Measurements from ENCODE around the gene NIPA2.
"Not testable (repeated sequence)": the region's sequence is repeated elsewhere in the genome, so short reads cannot be mapped to it uniquely, and the experiment has no call there.

NIPA2 gene

DNA sequence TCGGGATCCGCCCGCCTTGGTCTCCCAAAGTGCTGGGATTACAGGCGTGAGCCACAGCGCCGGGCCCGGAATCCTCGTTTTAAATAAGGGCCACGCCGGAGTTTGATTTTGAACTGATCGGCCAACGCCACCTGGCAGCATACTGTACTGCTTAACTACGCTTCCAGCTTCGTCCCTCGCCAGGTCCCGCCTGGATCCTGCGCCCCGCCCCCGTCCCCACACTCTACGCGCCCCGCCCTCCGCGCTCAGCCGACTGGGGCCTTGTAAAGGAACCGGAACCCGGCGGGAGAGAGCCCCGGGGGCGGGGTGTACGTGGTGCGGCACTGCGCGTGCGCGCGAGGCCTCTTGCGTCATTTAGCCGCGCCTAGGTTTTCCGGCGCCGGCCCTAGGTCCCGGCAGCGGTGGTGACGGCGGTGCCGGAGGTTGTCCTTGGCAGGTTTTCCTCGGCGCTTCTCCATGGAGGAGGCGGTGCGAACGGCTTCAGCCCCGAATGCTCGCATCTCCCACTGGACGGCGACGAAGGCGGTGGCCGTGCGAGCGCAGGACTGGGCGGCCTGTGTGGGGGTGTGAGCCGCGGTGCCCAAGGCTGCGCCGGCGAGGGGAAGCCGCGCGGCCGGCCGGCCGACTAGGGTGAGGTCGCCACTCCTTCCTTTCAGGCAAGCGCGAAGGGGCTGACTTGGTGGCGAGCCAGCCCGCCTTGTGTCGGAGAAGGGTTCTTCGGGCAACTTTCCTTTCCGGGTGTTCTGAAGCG lies at the start of gene NIPA2:
Gene NIPA2 (plus strand): TSS at position 375 of the 751 bp plus-strand sequence. CDS start 13,066 bp downstream, outside the sequence.
- DNase-seq (ENCODE audit: low read depth in 1 of 2, low spot score in 1 of 2) = peak; percentile 99

DNA sequence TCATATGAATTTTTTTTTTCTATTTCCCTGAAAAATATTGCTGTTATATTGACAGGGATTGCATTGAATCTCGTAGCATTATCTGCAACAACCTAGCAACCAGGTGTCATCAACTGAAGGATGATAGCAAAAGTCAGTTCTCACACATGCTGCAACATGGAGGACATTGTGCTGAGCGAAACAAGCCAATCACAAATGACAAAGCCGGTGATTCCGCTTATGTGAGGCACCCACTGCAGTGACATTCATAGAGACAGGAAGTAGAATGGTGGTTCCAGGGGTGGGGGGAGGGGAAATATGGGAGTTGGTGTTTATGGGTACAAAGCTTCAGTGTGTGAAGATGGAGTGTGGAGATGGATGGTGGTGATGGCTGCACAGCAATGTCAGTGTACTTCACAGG lies 44.4 kb upstream of the NIPA2 start:
- no peak for DNase-seq (ENCODE audit: low read depth in 1 of 2, low spot score in 1 of 2)

DNA sequence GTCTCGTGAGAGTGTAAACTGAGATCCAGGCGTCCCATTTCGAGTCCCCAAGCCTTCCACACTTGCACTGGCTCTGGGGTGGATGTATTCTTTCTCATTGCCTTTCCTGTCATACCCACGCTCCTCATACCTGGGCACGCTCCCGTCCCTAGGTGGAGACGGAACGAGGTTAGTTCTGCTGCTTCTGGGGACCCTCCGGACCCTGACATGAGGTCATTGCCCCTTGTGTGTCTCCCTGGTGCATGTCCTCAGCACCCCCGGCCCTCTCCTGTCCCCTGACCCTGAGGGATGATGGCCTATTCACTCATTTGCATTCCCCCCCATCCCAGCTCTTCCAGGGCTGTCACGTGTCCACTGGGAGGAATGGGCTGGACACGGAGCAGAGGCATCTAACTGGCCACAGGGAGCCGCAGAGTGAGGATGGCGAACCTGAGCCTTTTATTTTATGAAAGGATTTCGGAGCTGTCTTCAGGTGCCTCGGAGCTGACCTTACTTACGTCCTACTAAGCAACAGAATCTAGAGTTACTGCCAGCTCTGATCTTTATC lies 43.8 kb upstream of the NIPA2 start:
- no peak for DNase-seq (ENCODE audit: low read depth in 1 of 2, low spot score in 1 of 2)

DNA sequence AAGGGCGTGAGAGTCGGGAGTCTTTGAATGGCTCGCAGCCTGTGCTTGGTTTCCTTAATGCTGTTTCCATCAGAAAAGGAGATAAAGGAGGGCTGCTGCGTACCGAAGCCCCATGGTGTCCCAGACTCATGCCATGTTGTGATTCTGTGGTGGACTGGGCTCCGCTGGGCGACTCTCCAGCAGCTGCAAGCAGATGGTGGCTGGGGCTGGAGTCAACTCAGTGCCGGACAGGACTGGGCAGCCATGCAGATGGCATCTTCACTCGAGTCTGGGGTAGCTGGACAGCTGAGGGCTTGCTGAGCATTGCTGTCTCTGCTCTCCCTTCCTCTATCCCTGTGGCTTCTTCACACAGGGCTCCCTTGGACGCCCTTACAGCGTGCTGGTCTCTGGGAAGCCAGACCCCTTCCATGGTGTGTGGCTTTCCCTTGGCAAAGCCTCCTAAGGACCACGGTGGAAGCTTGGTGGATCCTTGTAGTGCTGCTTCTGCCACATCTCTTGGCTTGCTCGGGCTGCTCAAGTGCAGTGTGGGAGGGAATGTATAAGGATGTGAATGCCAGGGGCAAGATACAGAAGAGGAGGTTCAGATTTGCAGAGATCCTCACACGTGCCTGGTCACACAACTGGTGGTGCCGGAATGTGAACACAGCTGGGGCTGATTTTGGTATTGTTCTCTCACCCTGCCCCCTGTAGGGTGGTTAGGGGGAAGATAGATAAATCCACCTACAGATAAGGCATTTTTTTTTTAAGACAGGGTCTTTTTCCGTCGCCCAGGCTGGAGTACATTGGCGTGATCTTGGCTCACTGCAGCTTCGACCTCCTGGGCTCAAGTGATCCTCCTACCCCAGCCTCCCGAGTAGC lies 43.0 kb upstream of the NIPA2 start:
- DNase-seq (ENCODE audit: low read depth in 1 of 2, low spot score in 1 of 2) = no peak

DNA sequence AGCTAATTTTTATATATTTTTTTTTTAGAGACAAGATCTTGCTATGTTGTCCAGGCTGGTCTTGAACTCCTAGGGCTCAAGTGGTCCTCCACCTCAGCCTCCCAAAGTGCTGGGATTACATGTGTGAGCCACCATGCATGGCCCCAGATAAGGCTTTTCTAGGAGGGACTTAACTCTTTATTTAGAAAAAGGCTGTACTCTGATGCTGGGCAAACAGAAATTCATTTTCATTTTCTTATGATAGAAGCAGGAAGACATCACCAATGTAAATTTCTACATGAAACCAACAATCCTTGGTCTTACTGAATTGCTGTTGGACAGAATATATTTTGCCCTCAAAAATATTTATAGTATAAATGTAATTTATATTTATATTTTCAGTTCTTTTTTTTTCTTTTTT lies 42.4 kb upstream of the NIPA2 start:
- DNase-seq (ENCODE audit: low read depth in 1 of 2, low spot score in 1 of 2) = no peak

DNA sequence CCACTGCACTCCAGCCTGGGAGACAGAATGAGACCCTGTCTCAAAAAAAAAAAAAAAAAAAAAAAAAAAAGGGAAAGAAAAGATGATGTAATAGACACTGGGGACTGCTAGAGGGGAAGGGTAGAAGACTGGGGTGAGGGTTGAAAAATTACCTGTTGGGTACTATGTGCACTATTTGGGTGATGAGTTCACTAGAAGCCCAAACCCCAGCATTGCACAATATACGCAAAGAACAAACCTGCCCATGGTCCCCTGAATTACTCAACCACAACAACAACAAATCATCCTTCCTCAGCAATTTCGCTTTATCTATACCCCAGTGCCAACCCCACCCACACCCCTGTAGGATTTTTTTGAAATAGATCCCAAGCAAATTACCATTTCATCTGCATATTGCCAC lies 38.6 kb upstream of the NIPA2 start:
- no peak for DNase-seq (ENCODE audit: low read depth in 1 of 2, low spot score in 1 of 2)

DNA sequence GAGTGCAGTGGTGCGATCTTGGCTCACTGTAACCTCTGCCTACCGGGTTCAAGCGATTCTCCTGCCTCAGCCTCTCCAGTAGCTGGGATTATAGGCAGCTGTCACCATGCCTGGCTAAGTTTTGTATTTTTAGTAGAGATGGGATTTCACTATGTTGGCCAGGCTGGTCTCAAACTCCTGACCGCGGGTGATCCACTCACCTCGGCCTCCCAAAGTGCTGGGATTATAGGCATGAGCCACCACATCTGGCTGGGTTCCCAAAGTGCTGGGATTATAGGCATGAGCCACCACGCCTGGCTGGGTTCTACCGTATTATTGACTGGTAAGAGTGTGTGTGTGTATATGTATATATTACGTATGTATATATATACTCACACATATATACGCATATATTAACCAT lies 35.5 kb upstream of the NIPA2 start:
- DNase-seq (ENCODE audit: low read depth in 1 of 2, low spot score in 1 of 2) = not testable (repeated sequence)

DNA sequence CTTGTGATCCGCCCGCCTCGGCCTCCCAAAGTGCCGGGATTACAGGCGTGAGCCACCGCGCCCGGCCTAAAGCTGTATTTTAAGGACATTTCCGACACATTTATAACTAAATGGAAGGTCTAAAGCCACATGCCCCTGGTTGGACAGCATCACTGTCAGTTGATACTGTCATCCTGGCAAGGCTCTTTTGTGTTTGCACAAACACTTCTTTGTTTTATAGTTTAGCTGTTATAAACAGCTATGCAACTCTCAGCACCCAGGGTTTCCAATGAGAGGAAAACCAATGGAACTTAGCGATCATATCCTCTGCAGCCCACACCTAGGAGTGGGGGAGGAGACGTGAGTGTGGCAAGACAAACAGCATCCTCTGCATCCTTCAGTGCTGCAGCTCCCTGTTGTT lies 32.3 kb upstream of the NIPA2 start:
- DNase-seq (ENCODE audit: low read depth in 1 of 2, low spot score in 1 of 2) = no peak

DNA sequence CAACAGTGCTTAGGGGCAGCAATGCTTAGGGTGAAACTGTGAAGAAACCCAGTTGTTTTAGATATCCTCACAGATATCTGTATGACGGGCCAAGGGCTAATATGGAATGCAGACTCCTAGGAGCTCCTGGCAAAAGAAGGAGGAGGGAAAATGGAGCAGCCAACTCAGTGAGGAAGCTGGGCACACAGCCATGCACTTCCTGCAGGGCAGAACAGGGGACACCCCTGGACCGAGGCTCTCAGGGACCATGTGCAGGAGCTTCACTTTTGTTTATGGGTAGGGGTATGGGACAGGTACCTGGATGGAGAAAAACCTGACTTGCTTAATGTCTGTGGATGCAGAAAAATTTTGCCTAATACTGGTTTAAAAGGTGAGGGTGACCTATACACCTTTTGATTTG lies 31.8 kb upstream of the NIPA2 start:
- no peak for DNase-seq (ENCODE audit: low read depth in 1 of 2, low spot score in 1 of 2)

DNA sequence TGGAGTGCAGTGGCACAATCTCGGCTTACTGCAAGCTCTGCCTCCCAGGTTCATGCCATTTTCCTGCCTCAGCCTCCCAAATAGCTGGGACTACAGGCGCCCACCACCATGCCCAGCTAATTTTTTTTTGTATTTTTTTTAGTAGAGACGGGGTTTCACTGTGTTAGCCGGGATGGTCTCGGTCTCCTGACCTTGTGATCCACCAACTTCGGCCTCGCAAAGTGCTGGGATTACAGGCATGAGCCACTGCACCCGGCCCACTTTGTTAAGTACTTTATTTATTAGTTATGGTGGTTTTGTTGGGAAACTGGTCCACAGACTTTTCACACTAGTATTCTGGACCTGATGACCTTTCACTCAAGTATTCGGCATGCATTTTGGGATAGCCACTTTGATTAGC lies 30.6 kb upstream of the NIPA2 start:
- not testable (repeated sequence) for DNase-seq (ENCODE audit: low read depth in 1 of 2, low spot score in 1 of 2)

DNA sequence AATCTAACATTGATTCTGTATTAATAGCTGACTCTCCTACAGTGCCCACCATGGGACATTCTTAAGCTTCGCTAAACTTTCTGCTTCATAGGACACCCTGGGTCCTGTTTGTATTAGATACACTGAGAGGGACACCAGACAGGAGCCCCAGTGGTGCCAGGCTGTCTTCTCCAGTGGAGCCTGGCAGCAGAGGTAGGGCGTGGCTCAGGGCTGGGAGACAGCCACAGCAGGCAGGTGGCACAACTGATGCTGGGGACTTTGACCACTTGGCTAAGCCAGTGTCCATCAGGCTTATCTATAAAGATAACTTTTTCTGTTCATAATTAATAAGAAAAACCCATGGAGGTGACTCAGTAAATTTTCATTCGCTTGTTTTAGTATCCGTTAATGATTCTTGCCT lies 30.2 kb upstream of the NIPA2 start:
- DNase-seq (ENCODE audit: low read depth in 1 of 2, low spot score in 1 of 2) = no peak

DNA sequence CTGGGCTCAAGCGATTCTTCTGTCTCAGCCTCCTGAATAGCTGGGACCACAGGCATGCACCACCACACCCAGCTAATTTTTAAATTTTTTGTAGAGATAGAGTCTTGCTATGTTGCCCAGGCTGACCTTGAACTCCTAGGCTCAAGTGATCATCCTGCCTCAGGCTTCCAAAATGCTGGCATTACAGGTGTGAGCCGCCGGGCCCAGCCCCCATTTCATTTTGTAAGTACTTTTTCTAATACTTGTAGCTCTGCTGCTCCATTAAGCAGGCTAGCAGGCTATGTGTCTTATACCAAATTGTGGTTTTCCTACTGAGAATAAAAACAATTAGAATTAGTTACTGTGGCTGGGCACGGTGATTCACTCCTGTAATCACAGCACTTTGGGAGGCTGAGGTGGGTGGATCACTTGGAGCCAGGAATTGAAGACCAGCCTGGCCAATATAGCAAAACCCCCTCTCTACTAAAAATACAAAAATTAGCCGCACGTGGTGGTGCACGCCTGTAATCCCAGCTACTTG lies 29.6 kb upstream of the NIPA2 start:
- no peak for DNase-seq (ENCODE audit: low read depth in 1 of 2, low spot score in 1 of 2)

DNA sequence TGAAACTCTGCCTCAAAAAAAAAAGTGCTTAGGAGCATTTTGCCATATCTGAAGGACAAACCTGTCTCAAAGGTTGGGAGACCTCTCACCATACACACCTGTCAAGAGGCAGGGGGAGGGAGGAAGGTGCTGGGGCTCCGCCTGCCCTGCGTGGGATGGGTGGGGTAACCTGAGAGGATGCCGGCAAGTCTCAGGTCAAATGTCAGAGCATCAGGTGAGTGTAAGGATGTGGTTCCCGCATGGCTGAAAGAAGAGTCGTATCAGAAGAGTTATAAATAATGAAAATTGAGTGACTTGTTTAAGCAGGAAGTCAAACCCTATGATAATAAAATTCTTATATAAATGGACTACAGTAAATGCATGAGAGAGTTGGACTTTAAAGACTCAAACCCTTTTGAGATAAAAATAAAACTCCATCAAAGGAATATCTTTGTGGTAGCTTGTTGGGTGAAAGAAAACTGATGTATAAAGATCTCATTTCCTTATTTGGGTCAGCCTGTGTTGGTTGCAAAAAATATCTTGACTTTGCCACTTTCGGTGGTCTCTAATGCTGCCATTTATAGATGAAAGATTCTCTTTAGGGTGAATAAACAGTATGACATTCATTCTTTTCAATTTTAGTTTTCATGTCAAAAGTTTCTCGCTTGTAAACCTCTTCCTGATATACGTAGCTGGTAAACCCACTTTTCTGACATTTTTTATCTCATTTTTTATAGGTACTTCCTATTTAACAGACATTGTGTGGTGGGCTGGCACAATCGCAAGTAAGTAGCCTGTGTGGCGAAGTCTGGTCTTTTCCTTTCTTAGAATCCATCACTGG lies 28.2 kb upstream of the NIPA2 start:
- no peak for DNase-seq (ENCODE audit: low read depth in 1 of 2, low spot score in 1 of 2)

DNA sequence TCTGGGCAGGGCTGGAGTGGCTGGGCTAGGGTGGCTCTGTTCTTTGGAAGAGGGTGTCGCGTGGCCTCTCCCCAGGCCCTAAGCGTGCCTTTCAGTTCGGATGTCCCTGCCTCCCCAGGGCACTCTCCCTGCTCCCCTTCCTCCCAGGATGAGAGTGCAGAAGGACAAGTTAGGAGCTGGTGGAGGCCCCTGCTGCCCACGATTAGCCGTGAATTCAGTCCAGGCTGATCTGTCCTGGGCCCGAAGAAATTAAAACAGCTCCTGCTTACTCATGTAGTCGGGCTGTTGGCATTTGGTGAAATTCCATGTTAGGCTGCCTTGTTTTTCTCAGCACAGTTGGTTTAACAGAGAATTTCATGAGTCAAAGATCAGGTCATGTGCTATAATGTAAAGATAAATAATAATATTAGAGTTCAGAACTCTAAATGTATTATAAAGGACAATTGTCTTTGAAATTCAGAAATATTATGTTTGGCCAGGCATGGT lies 27.6 kb upstream of the NIPA2 start:
- no peak for DNase-seq (ENCODE audit: low read depth in 1 of 2, low spot score in 1 of 2)

DNA sequence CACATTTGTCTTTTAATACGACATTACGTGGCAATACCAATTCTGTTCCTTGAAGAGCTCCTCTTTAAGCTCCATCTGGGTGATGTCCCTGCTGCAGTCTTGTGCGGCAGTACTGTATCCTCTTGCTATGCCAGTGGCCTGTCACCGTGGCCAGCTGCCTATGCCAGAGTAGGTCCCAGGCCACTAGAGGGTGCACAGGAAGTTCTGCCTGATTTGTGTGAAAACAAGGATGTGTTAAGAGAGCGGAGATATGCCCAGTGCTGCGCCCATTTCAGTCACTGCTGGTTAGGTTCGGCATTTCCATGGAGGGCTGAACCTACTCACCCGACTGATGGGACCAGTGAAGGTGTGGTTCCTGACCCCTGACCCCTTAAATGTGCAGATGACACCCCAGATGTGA lies 26.8 kb upstream of the NIPA2 start:
- no peak for DNase-seq (ENCODE audit: low read depth in 1 of 2, low spot score in 1 of 2)

DNA sequence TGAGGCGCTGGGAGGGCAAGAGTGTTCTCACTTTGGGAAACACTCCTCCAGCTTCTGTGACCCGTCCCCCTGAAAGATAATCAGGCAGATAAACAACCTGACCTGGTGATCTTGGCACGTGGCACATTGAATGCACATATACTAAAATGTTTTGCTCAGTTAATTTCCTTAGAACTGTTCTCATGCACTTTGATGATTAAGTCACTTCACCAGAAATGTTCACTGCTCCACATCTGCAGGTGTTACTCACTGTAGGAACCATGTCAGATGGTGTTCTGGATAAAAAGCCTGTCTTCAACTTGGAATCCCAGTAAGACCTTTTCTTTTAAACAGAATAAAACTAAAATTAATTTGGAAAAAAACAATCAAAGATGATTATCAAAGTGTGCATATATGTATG lies 24.6 kb upstream of the NIPA2 start:
- DNase-seq (ENCODE audit: low read depth in 1 of 2, low spot score in 1 of 2) = no peak

DNA sequence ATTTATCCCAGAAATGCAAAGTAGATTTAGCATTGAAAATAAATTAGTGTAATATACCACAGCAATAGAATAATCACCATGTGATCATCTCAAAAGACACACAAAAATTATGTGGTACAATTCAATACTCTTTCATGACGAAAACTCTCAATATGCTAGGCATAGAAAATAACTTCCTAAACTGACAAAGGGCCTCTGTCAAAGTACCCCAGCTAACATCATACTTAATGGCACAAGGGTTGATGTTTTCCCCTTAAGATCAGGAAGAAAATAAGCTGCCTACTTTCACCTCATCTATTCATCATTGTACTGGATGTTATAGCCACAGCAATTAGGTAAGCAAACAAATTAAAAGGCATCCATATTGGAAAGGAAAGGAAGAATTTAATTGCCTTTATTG lies 22.7 kb upstream of the NIPA2 start:
- DNase-seq (ENCODE audit: low read depth in 1 of 2, low spot score in 1 of 2) = no peak

DNA sequence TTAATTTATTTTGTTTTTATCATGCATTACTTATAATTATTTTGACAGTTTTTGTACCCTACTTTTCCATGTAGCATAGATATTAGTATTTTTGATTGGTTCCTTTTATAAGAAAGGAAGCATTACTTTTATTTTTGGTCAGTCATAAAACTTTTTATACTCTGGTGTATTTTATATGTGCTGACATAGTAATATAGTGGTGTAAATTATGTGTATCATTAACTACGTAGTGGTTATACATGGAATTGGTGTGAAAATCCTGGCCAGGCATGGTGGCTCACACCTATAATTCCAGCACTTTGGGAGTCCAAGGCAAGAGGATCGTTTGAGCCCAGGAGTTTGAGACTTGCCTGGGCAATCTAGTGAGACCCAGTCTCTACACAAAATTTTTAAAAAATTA lies 18.8 kb upstream of the NIPA2 start:
- no peak for DNase-seq (ENCODE audit: low read depth in 1 of 2, low spot score in 1 of 2)

DNA sequence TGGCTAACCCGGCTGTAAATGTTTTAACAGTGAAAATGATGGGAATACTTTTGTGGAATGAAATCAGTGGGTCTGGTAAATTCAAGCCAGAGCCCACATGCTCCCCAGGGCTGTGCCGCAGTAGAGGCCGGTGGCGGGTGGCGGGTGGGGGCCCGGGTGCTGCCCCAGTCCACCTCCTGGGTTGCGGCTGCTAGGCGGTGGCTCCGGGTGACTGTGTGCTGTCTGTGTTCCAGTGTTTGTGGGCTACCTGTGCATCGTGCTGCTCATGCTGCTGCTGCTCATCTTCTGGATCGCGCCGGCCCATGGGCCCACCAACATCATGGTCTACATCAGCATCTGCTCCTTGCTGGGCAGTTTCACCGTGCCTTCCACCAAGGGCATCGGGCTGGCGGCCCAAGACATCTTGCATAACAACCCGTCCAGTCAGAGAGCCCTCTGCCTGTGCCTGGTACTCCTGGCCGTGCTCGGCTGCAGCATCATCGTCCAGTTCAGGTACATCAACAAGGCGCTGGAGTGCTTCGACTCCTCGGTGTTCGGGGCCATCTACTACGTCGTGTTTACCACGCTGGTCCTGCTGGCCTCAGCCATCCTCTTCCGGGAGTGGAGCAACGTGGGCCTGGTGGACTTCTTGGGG lies 14.9 kb upstream of the NIPA2 start:
- no peak for DNase-seq (ENCODE audit: low read depth in 1 of 2, low spot score in 1 of 2)

DNA sequence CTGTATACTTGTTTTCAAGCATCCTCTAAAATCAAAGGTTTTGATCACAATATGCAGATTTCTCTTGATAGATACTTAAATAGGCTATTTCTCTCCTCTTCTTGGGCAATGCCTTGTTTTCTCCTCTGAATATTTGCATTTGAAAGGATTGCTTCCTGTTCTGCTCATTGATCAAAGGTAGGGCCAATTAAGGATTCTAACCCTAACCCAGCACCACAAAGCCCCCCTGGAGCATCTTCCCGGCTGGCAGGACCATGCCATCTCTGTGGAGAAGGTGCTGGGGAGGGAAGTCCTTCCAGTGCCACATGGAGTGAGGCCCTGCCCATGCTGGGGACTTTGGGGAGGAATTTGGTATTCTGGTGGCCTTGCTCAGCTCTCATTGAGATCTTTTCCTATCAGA lies 11.3 kb upstream of the NIPA2 start:
- no peak for DNase-seq (ENCODE audit: low read depth in 1 of 2, low spot score in 1 of 2)

DNA sequence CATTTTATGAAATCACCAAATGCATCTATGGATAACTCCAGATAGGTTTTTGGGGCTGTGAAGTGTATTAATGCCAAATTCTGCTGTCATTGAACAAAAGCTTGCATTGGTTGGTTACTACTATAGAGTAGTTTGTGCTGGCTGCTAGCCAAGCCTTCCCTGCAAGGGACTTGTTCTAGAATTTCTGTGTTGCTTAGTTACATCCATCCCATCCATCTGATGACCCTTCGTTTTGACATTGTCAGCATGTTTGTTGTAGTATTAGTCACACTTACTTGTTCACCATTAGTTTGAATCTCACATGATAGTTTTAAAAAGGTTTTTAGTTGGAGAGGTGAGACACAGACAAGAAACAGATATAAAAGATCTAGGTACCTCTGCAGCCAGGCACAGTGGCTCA lies 7.0 kb upstream of the NIPA2 start:
- no peak for DNase-seq (ENCODE audit: low read depth in 1 of 2, low spot score in 1 of 2)

Measured in stimulated activated CD4-positive, alpha-beta T cell treated with anti-CD3 and anti-CD28 coated beads, Interleukin-15, amount 100 ng/mL, for 1 hour (primary cell).